NT2/D1 (cell line): ENCODE measurements around the gene ACBD4.
A peak's percentile ranks its signal among the peaks of the same experiment; 100 is the strongest.

Experiments used
- DNase-seq: peaks from one replicate; pipeline ENCODE4 v3.0.0-alpha.2; 2011; ENCODE audit warnings: low read depth, low spot score
- H3K27me3 ChIP-seq: 2 replicates; pipeline ENCODE4 v1.6.0; 2011; ENCODE audit warnings: mild to moderate bottlenecking; ENCODE audit not compliant: insufficient read length, insufficient read depth
- H3K36me3 ChIP-seq: 2 replicates; pipeline ENCODE4 v1.6.1; 2011; ENCODE audit warnings: mild to moderate bottlenecking, low read length, mixed read lengths; ENCODE audit not compliant: insufficient read depth, insufficient read length
- H3K4me1 ChIP-seq: 2 replicates; pipeline ENCODE4 v1.5.1; 2011; ENCODE audit not compliant: insufficient read depth, insufficient read length
- H3K4me3 ChIP-seq: 2 replicates; pipeline ENCODE4 v1.5.1; 2011; ENCODE audit warnings: low read depth; ENCODE audit not compliant: insufficient read length
- H3K9ac ChIP-seq: 2 replicates; pipeline ENCODE4 v1.6.0; 2011; ENCODE audit warnings: low read depth; ENCODE audit not compliant: insufficient read length
- H3K9me3 ChIP-seq: 2 replicates; pipeline ENCODE4 v1.5.1; 2011; ENCODE audit warnings: mild to moderate bottlenecking, low read length; ENCODE audit not compliant: insufficient read depth
- SUZ12 ChIP-seq: IDR thresholded peaks from 2 replicates; pipeline ENCODE4 v1.6.1; 2011; ENCODE audit not compliant: insufficient read length, insufficient read depth; ENCODE audit errors: extremely low read depth
- YY1 ChIP-seq: IDR thresholded peaks from 2 replicates; pipeline ENCODE4 v1.6.1; 2011; ENCODE audit not compliant: insufficient read length, insufficient read depth
- ZNF274 ChIP-seq: IDR thresholded peaks from 2 replicates; pipeline ENCODE4 v1.6.1; 2011; ENCODE audit warnings: mild to moderate bottlenecking, low read depth, low read length

ACBD4 gene

DNA sequence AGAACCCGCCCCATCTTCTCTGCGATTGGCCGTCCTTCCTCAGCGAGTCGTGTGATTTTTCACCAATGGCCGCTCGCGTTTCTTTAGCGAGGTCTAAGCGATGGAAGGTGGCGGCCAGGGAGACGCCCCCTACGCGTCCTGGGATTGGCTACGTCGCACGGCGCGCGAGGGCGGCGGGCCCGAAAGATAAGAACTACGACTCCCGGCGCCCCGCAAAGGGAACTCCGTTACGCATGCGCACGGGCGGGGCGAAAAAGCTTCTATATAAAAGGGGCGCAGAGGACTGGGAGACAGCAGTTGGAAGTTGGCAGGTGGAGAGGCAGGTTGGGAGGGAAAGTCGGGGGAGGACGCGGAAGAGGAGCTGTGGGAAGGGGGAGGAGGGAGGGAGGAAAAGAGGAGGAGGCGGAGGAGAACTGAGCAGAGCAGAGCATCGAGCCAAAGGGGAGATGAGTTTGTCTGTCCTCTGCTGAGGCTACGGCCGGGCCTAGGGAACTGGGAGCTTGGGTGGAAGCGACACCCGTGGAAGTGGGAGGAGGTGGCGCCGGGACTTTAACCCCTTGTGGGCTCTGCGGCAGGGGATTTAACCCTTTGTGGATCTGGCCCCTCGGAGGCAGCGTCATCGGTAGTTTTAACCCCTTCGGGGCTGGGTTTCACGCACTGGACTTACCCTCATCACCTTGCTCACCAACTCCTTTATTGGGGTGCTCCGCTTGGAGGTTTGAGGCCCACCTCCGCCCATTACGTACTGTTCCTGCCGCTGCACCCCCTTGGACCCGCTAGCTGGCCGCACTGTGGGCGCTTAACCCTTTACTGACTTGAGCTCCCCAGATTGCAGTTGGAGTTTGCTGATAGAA, 12.9 kb downstream of the ACBD4 start, which contains the start of gene HEXIM1:
Gene HEXIM1, plus strand, starts transcription at position 293 of the 854 bp plus-strand sequence. CDS start 716 bp downstream, outside the sequence.
- Histone ChIP-seq H3K9ac (peak within 1 kb of the TSS; percentile 97), H3K4me3 (peak within 1 kb of the TSS; percentile 98), H3K36me3 (peaks cover 11% of the 10 kb centered on the region), H3K4me1 (peaks cover 8% of the 10 kb centered on the region), H3K9me3 (no peaks in the 10 kb centered on the region), H3K27me3 (no peaks in the 10 kb centered on the region)
- TF ChIP-seq ZNF274 (no peak), SUZ12 (no peak), YY1 (no peak)
- DNase-seq: peak; percentile 97

GRCh38 chr17:45149037-45149668, 13.7 kb downstream of the ACBD4 start:
- DNase-seq: no peak
- TF ChIP-seq YY1: no peak
- Histone ChIP-seq H3K4me1 (peaks cover 5% of the 10 kb centered on the region), H3K9ac (peak overlapping the region; percentile 97), H3K27me3 (no peaks in the 10 kb centered on the region), H3K9me3 (no peaks in the 10 kb centered on the region), H3K36me3 (peaks cover 11% of the 10 kb centered on the region), H3K4me3 (peak overlapping the region; percentile 98)

GRCh38 chr17:45149669-45150664, 14.5 kb downstream of the ACBD4 start:
- peak overlapping the region; percentile 98 for H3K4me3 ChIP-seq
- TF ChIP-seq ZNF274 (no peak), YY1 (no peak), SUZ12 (no peak)
- no peak for DNase-seq
- H3K36me3 ChIP-seq: peaks cover 11% of the 10 kb centered on the region
- peak overlapping the region; percentile 97 for H3K9ac ChIP-seq
- no peaks in the 10 kb centered on the region for H3K27me3 ChIP-seq
- peaks cover 2% of the 10 kb centered on the region for H3K4me1 ChIP-seq
- no peaks in the 10 kb centered on the region for H3K9me3 ChIP-seq

GRCh38 chr17:45150911-45151809, 15.7 kb downstream of the ACBD4 start:
- H3K36me3 ChIP-seq: peaks cover 11% of the 10 kb centered on the region
- H3K9me3 ChIP-seq: no peaks in the 10 kb centered on the region
- H3K4me1 ChIP-seq: no peaks in the 10 kb centered on the region
- no peak for TF ChIP-seq ZNF274
- no peak for TF ChIP-seq YY1
- no peak for TF ChIP-seq SUZ12
- peak overlapping the region; percentile 39 for H3K9ac ChIP-seq
- DNase-seq: no peak
- peak overlapping the region; percentile 98 for H3K4me3 ChIP-seq
- no peaks in the 10 kb centered on the region for H3K27me3 ChIP-seq

GRCh38 chr17:45155029-45155428, 19.5 kb downstream of the ACBD4 start:
- Histone ChIP-seq H3K4me1 (no peaks in the 10 kb centered on the region), H3K36me3 (peaks cover 4% of the 10 kb centered on the region), H3K9ac (no peak overlapping the region), H3K27me3 (no peaks in the 10 kb centered on the region), H3K9me3 (no peaks in the 10 kb centered on the region), H3K4me3 (no peak overlapping the region)
- no peak for DNase-seq
- TF ChIP-seq SUZ12 (no peak), YY1 (no peak), ZNF274 (no peak)

GRCh38 chr17:45155483-45155882, 20.0 kb downstream of the ACBD4 start:
- Histone ChIP-seq H3K9me3 (no peaks in the 10 kb centered on the region), H3K4me1 (no peaks in the 10 kb centered on the region), H3K27me3 (no peaks in the 10 kb centered on the region), H3K36me3 (no peaks in the 10 kb centered on the region), H3K9ac (no peak overlapping the region), H3K4me3 (no peak overlapping the region)
- no peak for DNase-seq
- TF ChIP-seq YY1 (no peak), ZNF274 (no peak), SUZ12 (no peak)
